PC-3 (cell line): ENCODE data around the gene GRIN2A.

Source experiments
- CTCF ChIP-seq: fragments of 300-600 bp; sonication (generic); conservative IDR thresholded peaks from 2 replicates; pipeline ENCODE4 v1.5.1; 2017; ENCODE audit warnings: antibody characterized with exemption, low read depth, mild to moderate bottlenecking, low read length
- EZH2 ChIP-seq: fragments of 300-600 bp; sonication (generic); IDR thresholded peaks from one replicate; pipeline ENCODE4 v1.6.1; 2017; ENCODE audit warnings: antibody characterized with exemption, mild to moderate bottlenecking, low read length; ENCODE audit not compliant: unreplicated experiment
- EZH2phosphoT487 ChIP-seq: fragments of 300-600 bp; sonication (generic); IDR thresholded peaks from 2 replicates; pipeline ENCODE4 v1.6.1; 2018; ENCODE audit warnings: mild to moderate bottlenecking, antibody characterized with exemption, low read length, borderline replicate concordance

- no peak for TF ChIP-seq CTCF
- TF ChIP-seq EZH2: no peak
- TF ChIP-seq EZH2phosphoT487: no peak
Measured at GRCh38 chr16:10003486-10003885, 178.7 kb downstream of the GRIN2A start.
